ENCODE results near the gene CELSR2.

- no peak for TF ChIP-seq CTCF (IDR thresholded peaks at IDR 0.05; ENCODE audit: low read length)
- no peak for TF ChIP-seq EZH2 (optimal IDR thresholded peaks at IDR 0.05; ENCODE audit: low read depth, low read length)
- no peak for TF ChIP-seq EZH2phosphoT487 (IDR thresholded peaks at IDR 0.05; ENCODE audit: low read length)
Observed at GRCh38 chr1:109275706-109276345, 26.5 kb downstream of the CELSR2 start.
